ENCODE data around the gene COASY.
"Not testable (repeated sequence)": the region's sequence is repeated elsewhere in the genome, so short reads cannot be mapped to it uniquely, and the experiment has no call there.

Gene COASY

DNA sequence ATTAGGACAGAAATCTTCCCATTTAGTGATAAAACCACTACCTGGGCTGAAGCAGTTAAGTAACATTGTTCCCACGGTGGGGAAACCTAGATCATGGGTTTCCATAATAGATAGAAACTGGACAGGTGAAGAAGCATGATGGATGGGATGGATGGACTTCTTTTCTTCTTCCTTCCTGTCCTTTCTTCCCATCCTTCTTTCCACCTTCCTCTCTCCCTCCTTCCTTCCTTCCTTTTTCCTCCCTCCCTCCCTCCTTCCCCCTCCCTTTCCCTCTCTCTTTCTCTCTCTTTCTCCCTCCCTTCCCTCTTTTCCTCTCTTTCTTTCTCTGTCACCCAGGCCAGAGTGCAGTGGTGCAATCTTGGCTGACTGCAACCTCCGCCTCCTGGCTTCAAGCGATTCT lies 12.5 kb downstream of the COASY start:
- no peak for DNase-seq

GRCh38 chr17:42577140-42577531 lies 15.2 kb downstream of the COASY start:
- DNase-seq, result no peak

- DNase-seq, result peak; percentile 93
Measured at GRCh38 chr17:42577532-42578281, 15.8 kb downstream of the COASY start, which contains the start of gene PSMC3IP. TSS of gene PSMC3IP (minus strand) at chr17:42577729. CDS start at chr17:42577686, 43 bp downstream.

GRCh38 chr17:42578282-42578869 lies 16.4 kb downstream of the COASY start:
- peak; percentile 67 for DNase-seq

GRCh38 chr17:42579794-42580551 lies 18.0 kb downstream of the COASY start:
- DNase-seq, result no peak

DNA sequence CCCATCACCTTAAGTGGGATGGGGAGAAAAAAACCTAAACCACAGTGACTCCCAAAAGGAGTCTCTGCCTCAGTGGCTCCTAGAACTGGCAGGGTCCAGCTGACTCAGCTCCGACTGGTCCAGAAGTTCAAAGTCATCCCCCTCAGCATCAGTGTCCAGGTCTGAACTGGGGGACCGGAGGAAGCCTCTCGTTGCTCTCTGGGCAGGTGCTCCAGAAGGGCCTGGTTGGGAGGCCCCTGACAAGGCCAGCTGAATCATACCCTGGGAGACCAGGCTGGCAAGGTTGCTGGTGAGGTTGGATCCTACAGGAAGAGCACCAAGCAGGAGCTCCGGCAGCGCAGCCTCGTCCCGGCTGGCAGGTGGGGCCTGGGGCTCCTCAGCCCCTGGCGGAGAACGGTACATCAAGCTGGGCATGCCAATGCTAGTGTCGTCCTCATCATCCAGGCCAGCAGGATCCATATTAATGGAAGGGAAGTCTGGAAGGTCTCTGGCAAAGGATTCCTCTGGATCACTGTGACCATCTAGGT lies 19.9 kb downstream of the COASY start:
- DNase-seq, result no peak

GRCh38 chr17:42584880-42585279 lies 22.9 kb downstream of the COASY start:
- DNase-seq, result no peak

DNA sequence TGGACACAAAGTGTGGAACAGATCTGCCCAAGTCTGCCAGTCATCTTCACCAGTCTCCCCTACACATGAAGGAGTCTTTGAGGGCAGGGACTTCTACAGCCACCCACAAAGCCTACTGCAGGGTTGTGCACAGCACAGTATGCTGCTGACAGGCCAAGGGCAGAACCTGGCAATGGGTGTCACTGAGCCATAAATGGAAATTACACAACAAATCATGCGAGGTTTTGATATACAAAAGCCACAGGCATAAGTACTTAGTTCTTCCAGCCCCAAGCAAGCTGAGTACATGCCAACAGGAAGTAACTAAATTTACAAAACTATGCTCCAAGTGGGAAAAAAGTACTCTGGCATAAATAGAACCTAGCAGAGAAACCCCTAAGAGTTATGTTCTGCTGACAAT lies 23.4 kb downstream of the COASY start:
- DNase-seq, result no peak

GRCh38 chr17:42586514-42587230 lies 24.7 kb downstream of the COASY start:
- no peak for DNase-seq

GRCh38 chr17:42590886-42591285 lies 28.9 kb downstream of the COASY start:
- no peak for DNase-seq

DNA sequence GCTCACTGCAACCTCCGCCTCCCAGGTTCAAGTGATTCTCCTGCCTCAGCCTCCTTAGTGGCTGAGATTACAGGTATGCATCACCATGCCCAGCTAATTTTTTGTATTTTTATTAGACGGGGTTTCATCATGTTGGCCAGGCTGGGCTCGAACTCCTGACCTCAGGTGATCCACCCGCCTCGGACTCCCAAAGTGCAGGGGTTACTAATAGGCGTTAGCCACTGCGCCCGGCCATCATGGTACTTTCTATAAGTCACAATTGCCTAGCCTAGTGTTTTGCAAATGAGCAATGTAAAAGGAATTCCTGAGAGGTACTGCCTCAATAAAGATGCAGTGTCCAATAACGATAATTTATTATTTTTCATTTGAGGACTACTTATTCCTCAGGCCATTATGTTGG lies 29.5 kb downstream of the COASY start:
- no peak for DNase-seq

DNA sequence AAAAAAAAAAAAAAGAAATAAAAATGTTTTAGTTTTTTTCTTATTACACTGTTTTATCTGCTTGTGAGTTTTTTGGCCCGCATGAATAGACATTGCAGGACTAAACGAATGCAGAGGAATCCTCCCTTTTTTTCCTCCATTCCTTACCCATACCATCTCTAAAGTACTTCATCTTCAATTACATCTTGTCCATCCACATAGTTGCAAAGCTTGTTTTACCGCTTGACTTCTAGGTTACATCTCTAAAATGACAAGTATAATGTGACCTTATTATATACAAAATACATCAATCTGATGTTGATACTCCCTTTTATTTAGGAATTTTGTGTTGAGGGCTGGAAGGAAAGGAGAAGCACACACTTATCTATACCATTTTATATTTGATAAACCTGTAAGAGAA lies 34.4 kb downstream of the COASY start:
- no peak for DNase-seq

- no peak for DNase-seq
Measured at GRCh38 chr17:42598905-42599304, 37.0 kb downstream of the COASY start.

DNA sequence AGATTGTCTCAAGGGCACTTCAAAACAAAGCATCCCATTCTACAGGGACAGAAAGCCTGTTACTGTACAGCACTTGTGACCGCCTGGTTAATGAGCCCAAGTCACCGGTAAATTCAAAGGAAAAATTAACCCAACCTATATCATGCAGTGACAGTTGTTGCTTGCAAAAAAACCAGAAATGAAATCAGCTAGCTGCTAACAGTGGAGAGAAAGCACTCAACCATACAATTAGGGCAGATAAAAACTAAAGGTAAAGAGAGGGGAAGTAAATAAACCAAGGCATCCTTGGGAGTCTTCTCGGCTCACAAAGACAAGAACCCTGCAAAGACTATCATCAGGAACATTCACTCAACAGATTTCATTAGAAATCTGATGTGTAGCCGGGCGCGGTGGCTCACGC lies 41.4 kb downstream of the COASY start:
- DNase-seq, result no peak

GRCh38 chr17:42607769-42608168 lies 45.8 kb downstream of the COASY start:
- no peak for DNase-seq

DNA sequence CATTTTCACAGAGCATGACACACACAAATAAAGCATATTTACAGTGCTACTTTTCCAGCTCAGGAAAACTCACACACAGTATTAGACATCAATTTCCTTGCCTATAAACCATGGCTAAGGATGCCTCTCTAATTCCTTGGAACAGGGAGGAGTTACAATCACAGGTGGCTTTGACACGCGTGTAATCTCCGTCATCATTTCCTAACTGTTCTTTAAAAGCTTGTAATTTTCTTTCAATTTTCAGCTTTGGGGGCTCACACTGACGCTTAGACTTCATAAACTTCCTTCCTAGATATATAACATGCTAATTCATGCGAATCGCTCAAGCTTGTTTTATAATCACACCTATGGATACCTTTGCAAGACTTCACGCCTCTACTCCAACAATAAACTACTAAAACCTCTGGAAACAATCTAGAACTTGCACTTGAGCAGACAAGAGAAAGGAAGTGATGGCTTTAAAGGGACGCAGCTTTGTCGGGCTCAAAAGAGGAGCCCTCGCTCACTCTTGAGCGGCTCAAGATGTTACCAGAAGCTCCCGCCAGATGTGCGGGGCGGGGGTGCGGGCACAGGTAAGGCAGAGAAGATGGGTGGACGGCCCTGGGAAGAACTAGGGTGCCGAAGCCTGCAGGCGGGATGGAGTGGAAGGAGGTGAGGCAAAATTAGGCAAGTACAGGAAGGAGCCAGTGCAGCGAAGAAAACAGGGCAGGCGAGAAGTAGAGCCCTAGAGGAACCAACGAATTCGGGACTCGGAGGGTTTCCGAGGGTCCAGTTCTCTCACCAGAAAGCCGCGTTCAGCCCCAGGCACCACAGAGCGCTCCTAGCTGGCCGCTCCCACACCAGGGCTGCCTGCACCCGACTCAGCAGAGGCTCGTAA lies 46.6 kb downstream of the COASY start:
- DNase-seq, result no peak

DNA sequence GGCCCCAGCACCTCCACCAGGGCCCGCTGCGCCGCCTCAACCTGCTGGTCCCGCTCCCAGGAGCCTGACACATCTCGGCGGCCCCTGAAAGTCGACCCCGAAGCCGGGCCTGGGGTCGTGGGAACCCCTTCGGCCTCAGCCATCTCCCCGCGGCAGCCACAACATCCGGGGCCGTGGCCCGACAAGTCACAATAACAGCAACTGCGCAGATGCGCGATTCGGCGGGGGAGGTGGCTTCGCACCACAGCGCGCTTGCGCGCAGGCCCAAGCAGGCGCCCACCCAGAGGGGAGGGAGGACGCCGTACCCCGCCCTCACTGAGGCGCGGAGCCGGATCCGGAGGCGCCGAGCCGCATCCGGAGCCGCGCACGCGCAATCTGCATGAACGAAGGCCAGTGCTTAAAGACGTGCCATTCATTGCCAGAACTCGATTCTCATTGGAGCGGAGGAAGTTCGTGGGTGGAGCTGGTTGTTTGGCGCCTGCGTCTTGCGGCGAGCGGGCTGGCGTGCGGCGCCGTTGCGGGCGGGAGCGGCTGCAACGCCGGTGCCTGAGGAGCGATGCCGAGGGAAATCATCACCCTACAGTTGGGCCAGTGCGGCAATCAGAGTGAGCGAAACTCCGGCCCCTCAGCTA lies 47.4 kb downstream of the COASY start, which contains the start of the genes RETREG3 and TUBG1:
RETREG3 (minus strand) TSS at position 193 of the 632 bp plus-strand sequence; CDS start at position 143, 50 bp downstream.
TUBG1 (plus strand) TSS at position 502 of the 632 bp plus-strand sequence; CDS start at position 557, 55 bp downstream.
- DNase-seq, result peak; percentile 99

GRCh38 chr17:42609814-42610801 lies 48.2 kb downstream of the COASY start:
- DNase-seq, result not testable (repeated sequence)

DNA sequence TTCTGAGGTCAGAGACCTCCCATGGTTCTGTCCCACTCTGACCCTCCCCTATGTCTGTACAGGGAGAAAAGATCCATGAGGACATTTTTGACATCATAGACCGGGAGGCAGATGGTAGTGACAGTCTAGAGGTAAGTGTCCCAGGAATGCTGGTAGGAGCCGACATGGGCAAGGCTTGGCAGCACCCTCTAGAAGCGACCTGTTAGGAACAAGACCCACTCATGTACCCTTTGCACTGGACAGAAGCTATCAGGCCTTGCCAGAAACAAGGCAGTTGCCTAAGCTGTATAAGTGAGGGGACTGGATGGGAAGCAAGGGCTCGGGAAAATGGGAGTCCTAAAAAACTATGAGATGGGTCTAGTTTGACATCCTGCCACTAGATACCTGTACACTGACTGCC lies 50.1 kb downstream of the COASY start:
- DNase-seq, result no peak

All from fibroblast of skin of abdomen (primary cell).